Gastroesophageal sphincter (tissue), 4 donors: ENCODE data around the gene STK32C. TPM values are rescaled to one million over a fixed set of nuclear protein-coding genes. Genes with fewer than 3 reads are reported as not detected.

ENCODE experiments used
- ATAC-seq: fragments of 150-250 bp; one replicate; pipeline ENCODE4 v1.9.1; 2016; ENCODE audit warnings: mild to moderate bottlenecking, moderate library complexity
- H3K27ac ChIP-seq, 4 donors: fragments of 200-600 bp; sonication (generic) in 3 of 4; 1 replicate in 3 of 4; 2 replicates in 1 of 4; pipeline ENCODE4 v1.5.1; 2016 to 2019
- H3K27me3 ChIP-seq: fragments of 200-600 bp; sonication (generic); one replicate; pipeline ENCODE4 v1.5.1; 2019
- H3K36me3 ChIP-seq, 2 donors: fragments of 200-600 bp; sonication (generic); one replicate each; pipeline ENCODE4 v1.5.1; 2019; ENCODE audit warnings: control low read depth in 1 of 2
- H3K4me1 ChIP-seq, 3 donors: fragments of 200-600 bp; sonication (generic); 1 replicate in 2 of 3; 2 replicates in 1 of 3; pipeline ENCODE4 v1.5.1; 2016 to 2019; ENCODE audit warnings: control low read depth in 2 of 3
- H3K4me3 ChIP-seq, 2 donors: fragments of 200-600 bp; sonication (generic); one replicate each; pipeline ENCODE4 v1.5.1; 2019; ENCODE audit warnings: mild to moderate bottlenecking in 1 of 2, moderate library complexity in 1 of 2
- H3K9me3 ChIP-seq, 3 donors: fragments of 200-600 bp; sonication (generic); one replicate each; pipeline ENCODE4 v1.5.1; 2017 to 2019; ENCODE audit warnings: control low read depth in 2 of 3
- CTCF ChIP-seq, 4 experiments: fragments of 200-600 bp in 2 of 4; fragments of 450-650 bp in 2 of 4; sonication (generic) in 1 of 4; IDR thresholded peaks; one replicate each; pipeline ENCODE4 v1.5.1; 2017 to 2019; ENCODE audit warnings: antibody characterized with exemption in 4 of 4, mild to moderate bottlenecking in 2 of 4, moderate library complexity in 2 of 4
- EP300 ChIP-seq: sonication (generic); formaldehyde crosslinking; IDR thresholded peaks from one replicate; pipeline ENCODE4 v1.6.1; 2017; ENCODE audit warnings: antibody characterized with exemption, mild to moderate bottlenecking
- POLR2A ChIP-seq, 2 donors: fragments of 450-650 bp; IDR thresholded peaks; one replicate each; pipeline ENCODE4 v1.6.1; 2017; ENCODE audit warnings: antibody characterized with exemption in 2 of 2, mild to moderate bottlenecking in 2 of 2, moderate library complexity in 1 of 2
- POLR2AphosphoS5 ChIP-seq: sonication (generic); formaldehyde crosslinking; IDR thresholded peaks from one replicate; pipeline ENCODE4 v1.6.1; 2017; ENCODE audit warnings: antibody characterized with exemption
- WGBS, 2 donors: methylation state at CpG; one replicate each; pipeline ENCODE4 v1.1.5; 2018; ENCODE audit warnings: low coverage in 1 of 2; 5-methylcytosine and 5-hydroxymethylcytosine counted together
- total RNA-seq, 4 donors: library from RNA; depleted of rRNA; stranded (reverse); fragments of >200 nt; gene quantifications; one replicate each; pipeline ENCODE4 v1.1.0, GENCODE V29; 2016

The STK32C gene
- total RNA-seq, 4 donors from 2014 or later = 3.8 to 13.0 (median 5.1) TPM

GRCh38 chr10:132311338-132311939 is 3.7 kb upstream of the STK32C start:
- Histone ChIP-seq H3K4me1 (peaks cover 0 to 21% (median 12%) of the 10 kb centered on the region in 3 donors), H3K36me3 (no peaks in the 10 kb centered on the region), H3K9me3 (no peaks in the 10 kb centered on the region), H3K27me3 (no peaks in the 10 kb centered on the region), H3K4me3 (no peak overlapping the region), H3K27ac (no peak overlapping the region)
- WGBS, 2 donors = 76 to 87% methylated on average over 8 to 11 of the region's 18 CpGs
- TF ChIP-seq POLR2A (IDR thresholded peaks at IDR 0.05) (no peak), POLR2AphosphoS5 (no peak), EP300 (no peak), CTCF (IDR thresholded peaks at IDR 0.05) (no peak)
- no peak for ATAC-seq

DNA sequence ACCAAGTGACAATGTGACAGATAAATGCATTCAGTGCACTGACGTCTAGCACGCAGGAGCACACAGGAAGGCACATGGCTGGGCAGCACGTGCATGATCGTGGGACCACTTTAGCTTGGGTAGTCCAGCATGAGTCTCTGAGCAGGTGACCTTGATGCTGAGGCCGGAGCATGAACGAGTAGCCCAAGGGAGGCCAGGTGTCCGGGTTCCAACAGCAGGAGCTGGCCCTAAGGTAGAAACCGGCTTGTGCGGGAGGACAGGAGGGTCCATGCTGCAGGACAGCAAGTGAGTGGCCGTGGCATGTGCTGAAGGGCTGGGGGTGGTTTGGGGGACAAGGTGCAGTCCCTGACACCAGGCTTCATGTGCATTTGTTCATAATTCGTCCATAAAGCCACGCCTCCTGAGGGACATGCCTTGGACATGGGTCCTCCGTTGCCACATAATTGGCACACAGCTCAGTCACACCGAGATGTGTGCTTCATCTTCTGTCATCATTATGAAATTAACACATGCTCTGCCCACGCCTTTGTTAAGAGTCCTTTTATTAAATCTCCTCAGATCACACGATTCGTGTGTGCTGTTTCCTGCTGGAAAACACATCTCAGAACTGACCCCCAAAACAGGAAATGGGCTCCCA is 3.1 kb upstream of the STK32C start:
- Histone ChIP-seq H3K4me3 (no peak overlapping the region), H3K4me1 (peaks cover 0 to 24% (median 12%) of the 10 kb centered on the region in 3 donors), H3K9me3 (no peaks in the 10 kb centered on the region), H3K27me3 (no peaks in the 10 kb centered on the region), H3K27ac (no peak overlapping the region), H3K36me3 (no peaks in the 10 kb centered on the region)
- ATAC-seq = no peak
- WGBS, 2 donors = 66 to 74% methylated on average over 9 to 11 of the region's 17 CpGs
- TF ChIP-seq POLR2A (IDR thresholded peaks at IDR 0.05) (no peak), EP300 (no peak), POLR2AphosphoS5 (no peak), CTCF (IDR thresholded peaks at IDR 0.05) (no peak)

DNA sequence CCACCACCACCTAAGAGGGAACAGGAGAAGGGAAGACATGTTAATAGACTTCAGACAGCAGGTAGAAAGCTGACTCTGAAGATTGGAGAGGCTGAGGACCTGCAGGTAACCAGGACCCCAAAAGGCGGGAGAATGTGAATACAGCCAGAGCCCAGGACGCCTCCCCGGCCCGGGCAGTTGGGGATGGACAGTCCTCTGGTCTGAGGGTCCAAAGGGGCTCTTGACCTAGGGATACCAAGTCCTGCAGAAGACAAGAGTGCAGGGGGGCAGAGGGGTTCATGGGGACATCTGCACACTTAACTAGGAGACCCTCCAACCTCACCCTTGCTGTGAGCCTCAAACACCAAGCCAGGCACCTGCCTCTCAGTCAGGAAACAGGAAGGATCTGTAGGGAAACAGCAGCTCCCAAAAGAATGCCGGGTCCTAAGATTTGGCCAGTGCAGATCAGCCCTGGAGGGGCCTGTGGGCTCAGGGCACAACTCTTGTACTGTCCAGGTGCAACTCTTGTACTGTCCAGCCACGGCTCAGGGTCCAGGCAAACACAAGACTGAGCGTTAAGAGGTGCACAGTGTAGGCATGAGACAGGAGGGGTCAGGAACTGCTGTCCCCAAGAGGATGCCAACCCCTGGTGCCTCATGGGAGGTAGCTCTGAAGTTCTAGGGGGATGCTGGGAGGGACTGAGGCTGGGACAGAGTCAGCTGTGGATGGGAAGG is 2.3 kb upstream of the STK32C start:
- Histone ChIP-seq H3K9me3 (no peaks in the 10 kb centered on the region), H3K27me3 (no peaks in the 10 kb centered on the region), H3K4me3 (no peak overlapping the region), H3K36me3 (no peaks in the 10 kb centered on the region), H3K4me1 (peaks cover 0 to 24% (median 12%) of the 10 kb centered on the region in 3 donors), H3K27ac (no peak overlapping the region)
- no peak for TF ChIP-seq POLR2A (IDR thresholded peaks at IDR 0.05)
- TF ChIP-seq CTCF (IDR thresholded peaks at IDR 0.05) = no peak
- TF ChIP-seq POLR2AphosphoS5 = no peak
- no peak for TF ChIP-seq EP300
- ATAC-seq = no peak
- WGBS, 2 donors = 64 to 97% methylated on average over 4 of the region's 7 CpGs

DNA sequence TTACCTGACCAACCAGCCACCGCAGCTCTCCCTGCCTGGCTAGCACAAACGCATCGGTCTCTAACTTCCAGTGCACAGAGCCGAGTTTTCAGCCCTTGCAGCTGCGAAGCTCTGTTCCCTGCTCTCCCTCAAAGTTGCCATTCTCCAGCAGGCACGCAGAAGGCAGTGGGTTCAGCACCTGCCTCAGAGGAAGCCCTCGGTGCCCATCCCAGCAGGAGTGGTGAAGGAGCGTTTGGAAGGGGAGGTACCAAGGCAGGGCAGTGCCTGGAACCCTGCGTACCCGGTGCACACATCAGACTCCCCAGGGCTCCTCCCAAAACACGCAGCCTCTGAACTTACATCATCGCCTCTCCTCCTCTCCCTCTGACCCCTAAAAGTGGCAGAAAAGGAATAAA is 1.7 kb upstream of the STK32C start:
- ATAC-seq = no peak
- 67% methylated on average over 3 of the region's 12 CpGs; no CpG with 5 or more reads in 1 of the 2 donors for WGBS, 2 donors
- Histone ChIP-seq H3K27ac (no peak overlapping the region), H3K27me3 (no peaks in the 10 kb centered on the region), H3K36me3 (no peaks in the 10 kb centered on the region), H3K4me3 (no peak overlapping the region), H3K9me3 (no peaks in the 10 kb centered on the region), H3K4me1 (peaks cover 0 to 24% (median 12%) of the 10 kb centered on the region in 3 donors)
- TF ChIP-seq POLR2AphosphoS5 (no peak), EP300 (no peak), CTCF (IDR thresholded peaks at IDR 0.05) (no peak), POLR2A (IDR thresholded peaks at IDR 0.05) (no peak)
